Stomach (tissue), 9 donors: ENCODE data around the gene ENOPH1. TPM values are rescaled to one million over a fixed set of nuclear protein-coding genes. Genes with fewer than 3 reads are reported as not detected.

ENCODE experiments used
- DNase-seq, 2 donors: peaks; one replicate each; pipeline versions ENCODE4 v3.0.0 to v3.0.0-alpha.2; 2013 to 2019
- H3K27ac ChIP-seq, 5 donors: fragments of 200-600 bp in 4 of 5; sonication (generic) in 4 of 5; one replicate each; pipeline ENCODE4 v1.5.1; 2013 to 2019; ENCODE audit warnings: mild to moderate bottlenecking in 1 of 5, moderate library complexity in 1 of 5
- H3K27me3 ChIP-seq, 3 donors: fragments of 200-600 bp; sonication (generic); one replicate each; pipeline ENCODE4 v1.5.1; 2017 to 2019; ENCODE audit warnings: mixed run types in 1 of 3
- H3K36me3 ChIP-seq, 4 donors: fragments of 200-600 bp; sonication (generic); 1 replicate in 3 of 4; 2 replicates in 1 of 4; pipeline ENCODE4 v1.5.1; 2016 to 2019
- H3K4me1 ChIP-seq, 4 donors: fragments of 200-600 bp; sonication (generic); one replicate each; pipeline ENCODE4 v1.5.1; 2016 to 2019
- H3K4me3 ChIP-seq, 4 donors: fragments of 200-600 bp; sonication (generic) in 3 of 4; one replicate each; pipeline ENCODE4 v1.5.1; 2016 to 2019; ENCODE audit warnings: mild to moderate bottlenecking in 1 of 4
- H3K9me3 ChIP-seq, 4 donors: fragments of 200-600 bp; sonication (generic); one replicate each; pipeline ENCODE4 v1.5.1; 2016 to 2019
- CTCF ChIP-seq, 7 experiments: fragments of 450-650 bp in 4 of 7; fragments of 200-600 bp in 3 of 7; sonication (generic) in 3 of 7; IDR thresholded peaks; one replicate each; pipeline ENCODE4 v1.5.1; 2016 to 2019; ENCODE audit warnings: antibody characterized with exemption in 7 of 7, control low read depth in 2 of 7, mild to moderate bottlenecking in 1 of 7
- EP300 ChIP-seq: sonication (generic); formaldehyde crosslinking; IDR thresholded peaks from one replicate; pipeline ENCODE4 v1.6.1; 2017; ENCODE audit warnings: antibody characterized with exemption
- POLR2A ChIP-seq, 4 donors: fragments of 450-650 bp; IDR thresholded peaks; one replicate each; pipeline ENCODE4 v1.6.1; 2016; ENCODE audit warnings: antibody characterized with exemption in 4 of 4, control low read depth in 2 of 4, mild to moderate bottlenecking in 1 of 4, moderate library complexity in 1 of 4
- POLR2AphosphoS5 ChIP-seq, 3 donors: sonication (generic); formaldehyde crosslinking; IDR thresholded peaks; one replicate each; pipeline ENCODE4 v1.6.1; 2016; ENCODE audit warnings: antibody characterized with exemption in 3 of 3
- WGBS, 5 donors: extraction: QIAGEN DNeasy Blood & Tissue Kit in 3 of 5; methylation state at CpG; one replicate each; pipeline versions ENCODE4 v1.1.5 to v1.1.7; 2013 to 2018; 5-methylcytosine and 5-hydroxymethylcytosine counted together
- intact Hi-C: fragments of 100-400 bp; cut with DNase I; formaldehyde crosslinking; loops from one replicate; pipeline ENCODE4 v1.15.1; 2023; ENCODE audit warnings: low total_unique reads
- polyA plus RNA-seq, 3 donors: library from polyadenylated mRNA; stranded (reverse); fragments of 200-250 nt; gene quantifications; one replicate each; pipeline ENCODE4 v1.2.3, GENCODE V29; 2013
- total RNA-seq, 5 donors: library from RNA; depleted of rRNA; stranded (reverse); fragments of >200 nt; gene quantifications; one replicate each; pipeline versions ENCODE4 v1.1.0 to v1.2.3, GENCODE V29; 2014 to 2016
- donor health status: healthy with polysubstance abuse.
- donor health status: Bipolar disorder and iron deficiency.
- donor health status: healthy.

The ENOPH1 gene
- total and polyA plus RNA-seq, 8 donors = 0.58 to 35.1 (median 30.1) TPM

GRCh38 chr4:82422616-82423015, 7.8 kb upstream of the ENOPH1 start:
- Histone ChIP-seq H3K27ac (no peak overlapping the region), H3K27me3 (no peaks in the 10 kb centered on the region), H3K36me3 (peaks cover 5 to 56% (median 52%) of the 10 kb centered on the region in 4 donors), H3K4me1 (peaks cover 22 to 50% (median 33%) of the 10 kb centered on the region in 4 donors), H3K4me3 (no peak overlapping the region), H3K9me3 (no peaks in the 10 kb centered on the region)
- WGBS, 5 donors = 84 to 92% (median 85%) methylated on average over 5 of the region's 5 CpGs
- TF ChIP-seq EP300 = no peak
- TF ChIP-seq POLR2AphosphoS5 (IDR thresholded peaks at IDR 0.05) = no peak
- TF ChIP-seq CTCF (IDR thresholded peaks at IDR 0.05) = no peak
- intact Hi-C loops = no loop called here
- no peak for DNase-seq

- H3K36me3 ChIP-seq = peaks cover 5 to 58% (median 53%) of the 10 kb centered on the region in 4 donors
- intact Hi-C loops = no loop called here
Measured at GRCh38 chr4:82423245-82424054, 6.9 kb upstream of the ENOPH1 start.

GRCh38 chr4:82425478-82425877, 4.9 kb upstream of the ENOPH1 start:
- H3K27me3 ChIP-seq = no peaks in the 10 kb centered on the region
- DNase-seq = no peak
- H3K27ac ChIP-seq = no peak overlapping the region
- 85 to 89% (median 86%) methylated on average over 10 of the region's 10 CpGs for WGBS, 5 donors
- H3K36me3 ChIP-seq = peaks cover 5 to 58% (median 53%) of the 10 kb centered on the region in 4 donors
- H3K9me3 ChIP-seq = no peaks in the 10 kb centered on the region
- no peak for TF ChIP-seq EP300
- no peak for TF ChIP-seq CTCF (IDR thresholded peaks at IDR 0.05)
- TF ChIP-seq POLR2AphosphoS5 (IDR thresholded peaks at IDR 0.05) = no peak
- no peak for TF ChIP-seq POLR2A (IDR thresholded peaks at IDR 0.05)
- peaks cover 30 to 58% (median 42%) of the 10 kb centered on the region in 4 donors for H3K4me1 ChIP-seq
- intact Hi-C loops = no loop called here
- H3K4me3 ChIP-seq = no peak overlapping the region

More at GRCh38 chr4:82423245-82424054, 6.9 kb upstream of the ENOPH1 start:
- Histone ChIP-seq H3K27ac (peak overlapping the region in 1 of 5 donors; percentile 15), H3K27me3 (no peaks in the 10 kb centered on the region), H3K4me1 (peaks cover 29 to 58% (median 41%) of the 10 kb centered on the region in 4 donors), H3K4me3 (no peak overlapping the region), H3K9me3 (no peaks in the 10 kb centered on the region)
- WGBS, 5 donors = 76 to 86% (median 79%) methylated on average over 7 of the region's 7 CpGs
- TF ChIP-seq POLR2A (IDR thresholded peaks at IDR 0.05) (no peak), CTCF (IDR thresholded peaks at IDR 0.05) (no peak), EP300 (no peak), POLR2AphosphoS5 (IDR thresholded peaks at IDR 0.05) (no peak)
- DNase-seq = no peak

GRCh38 chr4:82428526-82428968, 1.8 kb upstream of the ENOPH1 start:
- 0 to 2% (median 1%) methylated on average over 14 of the region's 14 CpGs for WGBS, 5 donors
- H3K27ac ChIP-seq = peak overlapping the region; percentile 96 to 99 (median 99)
- H3K27me3 ChIP-seq = no peaks in the 10 kb centered on the region
- H3K9me3 ChIP-seq = no peaks in the 10 kb centered on the region
- H3K36me3 ChIP-seq = peaks cover 5 to 42% (median 38%) of the 10 kb centered on the region in 4 donors
- peaks cover 36 to 76% (median 63%) of the 10 kb centered on the region in 4 donors for H3K4me1 ChIP-seq
- peak overlapping the region; percentile 75 to 98 (median 81) for H3K4me3 ChIP-seq
- intact Hi-C loops = no loop called here
- TF ChIP-seq POLR2A (IDR thresholded peaks at IDR 0.05) (no peak), EP300 (no peak), CTCF (IDR thresholded peaks at IDR 0.05) (no peak), POLR2AphosphoS5 (IDR thresholded peaks at IDR 0.05) (no peak)
- DNase-seq = no peak
